Measurements from ENCODE around the gene MASP1.

DNA sequence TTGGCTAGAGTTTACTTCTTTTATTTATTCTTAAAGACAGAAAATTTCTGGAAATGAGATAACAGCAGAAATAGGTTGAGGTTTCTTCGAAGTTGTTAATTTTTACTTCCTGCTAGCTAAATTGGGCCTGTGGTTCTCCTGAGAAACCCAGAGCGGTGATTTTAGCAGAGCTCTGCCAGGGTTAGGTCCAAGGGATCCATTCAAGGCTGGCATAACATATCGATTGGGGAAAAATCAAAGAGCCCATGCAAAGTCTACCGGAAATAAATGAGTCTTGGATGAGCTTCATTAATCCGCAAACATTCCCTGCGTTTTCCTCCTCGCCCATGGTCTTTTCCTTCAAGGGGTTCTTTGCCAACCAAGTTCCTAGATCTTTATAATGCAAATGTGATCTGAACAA, 30.8 kb upstream of the MASP1 start:
- no peak for TF ChIP-seq POLR2A (IDR thresholded peaks at IDR 0.05)
- TF ChIP-seq, protein P1, sequence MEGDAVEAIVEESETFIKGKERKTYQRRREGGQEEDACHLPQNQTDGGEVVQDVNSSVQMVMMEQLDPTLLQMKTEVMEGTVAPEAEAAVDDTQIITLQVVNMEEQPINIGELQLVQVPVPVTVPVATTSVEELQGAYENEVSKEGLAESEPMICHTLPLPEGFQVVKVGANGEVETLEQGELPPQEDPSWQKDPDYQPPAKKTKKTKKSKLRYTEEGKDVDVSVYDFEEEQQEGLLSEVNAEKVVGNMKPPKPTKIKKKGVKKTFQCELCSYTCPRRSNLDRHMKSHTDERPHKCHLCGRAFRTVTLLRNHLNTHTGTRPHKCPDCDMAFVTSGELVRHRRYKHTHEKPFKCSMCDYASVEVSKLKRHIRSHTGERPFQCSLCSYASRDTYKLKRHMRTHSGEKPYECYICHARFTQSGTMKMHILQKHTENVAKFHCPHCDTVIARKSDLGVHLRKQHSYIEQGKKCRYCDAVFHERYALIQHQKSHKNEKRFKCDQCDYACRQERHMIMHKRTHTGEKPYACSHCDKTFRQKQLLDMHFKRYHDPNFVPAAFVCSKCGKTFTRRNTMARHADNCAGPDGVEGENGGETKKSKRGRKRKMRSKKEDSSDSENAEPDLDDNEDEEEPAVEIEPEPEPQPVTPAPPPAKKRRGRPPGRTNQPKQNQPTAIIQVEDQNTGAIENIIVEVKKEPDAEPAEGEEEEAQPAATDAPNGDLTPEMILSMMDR (IDR thresholded peaks at IDR 0.05): no peak
